Heart right ventricle (tissue), 16 donors: Measurements from ENCODE around the gene GTF3C1. TPM values are rescaled to one million over a fixed set of nuclear protein-coding genes. Genes with fewer than 3 reads are reported as not detected.

Experiments
- ATAC-seq, 8 donors: fragments of 200-7000 bp; cut with Tn5 transposase; one replicate each; pipeline ENCODE4 v1.9.1; 2020; ENCODE audit warnings: mild to moderate bottlenecking in 8 of 8, moderate library complexity in 8 of 8, moderate number of reproducible peaks in 1 of 8
- DNase-seq, 2 donors: peaks; one replicate each; pipeline ENCODE4 v3.0.0-alpha.2; 2020
- H3K27ac ChIP-seq, 10 donors: fragments of 200-600 bp; sonication (generic) in 2 of 10; one replicate each; pipeline versions ENCODE4 v1.5.0 to v1.8.0; 2020 to 2022; ENCODE audit warnings: mild to moderate bottlenecking in 3 of 10
- H3K27me3 ChIP-seq, 7 donors: fragments of 200-600 bp; one replicate each; pipeline ENCODE4 v1.8.0; 2021 to 2022; ENCODE audit warnings: mild to moderate bottlenecking in 2 of 7
- H3K36me3 ChIP-seq, 9 donors: fragments of 200-600 bp; sonication (generic) in 1 of 9; one replicate each; pipeline versions ENCODE4 v1.5.0 to v1.8.0; 2020 to 2022; ENCODE audit warnings: mild to moderate bottlenecking in 2 of 9
- H3K4me1 ChIP-seq, 9 donors: fragments of 200-600 bp; sonication (generic) in 1 of 9; one replicate each; pipeline versions ENCODE4 v1.5.0 to v1.8.0; 2020 to 2022; ENCODE audit warnings: mild to moderate bottlenecking in 4 of 9
- H3K4me3 ChIP-seq, 10 donors: fragments of 200-600 bp; sonication (generic) in 2 of 10; one replicate each; pipeline versions ENCODE4 v1.5.0 to v1.8.0; 2020 to 2022; ENCODE audit warnings: mild to moderate bottlenecking in 7 of 10, moderate library complexity in 2 of 10
- H3K9me3 ChIP-seq, 11 donors: fragments of 200-600 bp in 10 of 11; sonication (generic) in 2 of 11; one replicate each; pipeline versions ENCODE4 v1.5.0 to v1.8.0; 2013 to 2022; ENCODE audit warnings: mild to moderate bottlenecking in 2 of 11, control low read depth in 1 of 11, moderate library complexity in 1 of 11
- CTCF ChIP-seq, 9 donors: fragments of 200-600 bp; sonication (generic) in 2 of 9; IDR thresholded peaks; one replicate each; pipeline versions ENCODE4 v1.5.0 to v1.8.0; 2021 to 2022; ENCODE audit warnings: antibody characterized with exemption in 9 of 9, mild to moderate bottlenecking in 5 of 9, moderate library complexity in 1 of 9
- WGBS, 2 donors: extraction: QIAGEN DNeasy Blood & Tissue Kit; methylation state at CpG; one replicate each; pipeline ENCODE4 v1.1.7; 2013; ENCODE audit warnings: inconsistent platforms in 1 of 2; 5-methylcytosine and 5-hydroxymethylcytosine counted together
- intact Hi-C, 10 donors: fragments of 100-400 bp; cut with DNase I; formaldehyde crosslinking; loops; one replicate each; pipeline versions ENCODE4 v1.11.1 to v1.14.2; 2022
- polyA plus RNA-seq, 2 donors: library from polyadenylated mRNA; stranded (reverse); fragments of 200-250 nt; gene quantifications; one replicate each; pipeline ENCODE4 v1.2.3, GENCODE V29; 2013
- total RNA-seq, 10 donors: library from RNA; stranded (reverse); fragmentation: NEBNext Ultra II Directional in 3 of 10; extraction: Animal tissue kit (Norgen Biotek cat#: 25700) in 3 of 10; gene quantifications; one replicate each; pipeline versions ENCODE4 v1.2.1 to v1.2.4, GENCODE V29; 2021 to 2023
- donor health status: Arrhythmogenic right ventricular cardiomyopathy.
- donor health status: ischemic (EF 13 %, LVEDD 7.1; RV severe dilation, severe dysfunction).
- donor health status: healthy with polysubstance abuse.
- donor health status: DM: no; HTN: yes; CAD: no.
- donor health status: DM: no; HTN: no; CAD: no.
- donor health status: ischemic (EF 25% LVEDD 6.9; RV normal size, moderate dysfunction).
- donor health status: ischemic (EF 25% LVEDD 5.7; RV mildly dilated, moderate dysfunction).
- donor health status: healthy.
- donor health status: DM: yes; HTN: yes; CAD: no.
- donor health status: Ischemic cardiomyopathy.
- donor health status: ischemic (EF 35%, LVEDD 5.7; RV mildly dilated, moderate dysfunction).
- donor health status: nonischemic (EF 11% LVEDD 7.7; RV severe dilation, severe dysfunction).
- donor health status: DM: yes; HTN: yes; CAD: no.
- donor health status: PGD.
- donor health status: ischemic (EF 29% LVEDD 5.4; RV normal size, mild dysfunction).
- donor health status: nonischemic (EF 23%, LVEDD 6.1; RV moderate dilation, normal function).

The GTF3C1 gene
- total and polyA plus RNA-seq, 12 donors: 48.1 to 133 (median 62.8) TPM

DNA sequence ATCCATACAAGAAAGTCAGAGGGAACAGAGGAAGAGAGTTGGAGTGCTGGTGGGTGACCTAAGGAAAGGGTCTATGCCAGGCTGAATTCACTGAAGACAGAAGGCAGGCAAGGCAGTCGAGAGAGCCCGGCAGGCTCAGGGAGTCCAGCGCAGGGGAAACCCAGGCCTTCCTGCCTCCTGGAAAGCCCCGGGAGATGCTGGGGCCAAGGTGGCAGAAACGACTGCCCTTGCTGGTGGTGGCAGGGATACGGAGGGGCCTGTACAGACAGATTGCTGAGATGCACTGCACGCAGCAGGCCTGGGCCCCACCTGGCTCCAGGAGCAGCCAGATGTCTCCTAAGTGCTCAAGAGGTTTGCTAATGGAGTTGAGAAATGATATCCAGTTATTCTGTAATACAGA lies 59.8 kb downstream of the GTF3C1 start:
- DNase-seq (no peak), ATAC-seq (no peak)
- no peaks in the 10 kb centered on the region for H3K9me3 ChIP-seq
- no peaks in the 10 kb centered on the region for H3K27me3 ChIP-seq
- intact Hi-C loops: no loop called here
- H3K36me3 ChIP-seq: peaks cover 7 to 100% (median 96%) of the 10 kb centered on the region in 9 donors
- WGBS, 2 donors: 89 to 96% methylated on average over 7 of the region's 7 CpGs
- TF ChIP-seq CTCF (IDR thresholded peaks at IDR 0.05): no peak
- no peak overlapping the region for H3K27ac ChIP-seq
- peaks cover 0 to 13% (median 0%) of the 10 kb centered on the region in 9 donors for H3K4me1 ChIP-seq
- H3K4me3 ChIP-seq: no peak overlapping the region

GRCh38 chr16:27489421-27489820 lies 60.3 kb downstream of the GTF3C1 start:
- Histone ChIP-seq H3K4me1 (peaks cover 0 to 13% (median 0%) of the 10 kb centered on the region in 9 donors), H3K9me3 (no peaks in the 10 kb centered on the region), H3K27ac (no peak overlapping the region), H3K27me3 (no peaks in the 10 kb centered on the region), H3K4me3 (no peak overlapping the region), H3K36me3 (peaks cover 7 to 100% (median 96%) of the 10 kb centered on the region in 9 donors)
- ATAC-seq (no peak), DNase-seq (no peak)
- no peak for TF ChIP-seq CTCF (IDR thresholded peaks at IDR 0.05)
- 96% methylated on average over 21 of the region's 21 CpGs for WGBS, 2 donors
- intact Hi-C loops: no loop called here

DNA sequence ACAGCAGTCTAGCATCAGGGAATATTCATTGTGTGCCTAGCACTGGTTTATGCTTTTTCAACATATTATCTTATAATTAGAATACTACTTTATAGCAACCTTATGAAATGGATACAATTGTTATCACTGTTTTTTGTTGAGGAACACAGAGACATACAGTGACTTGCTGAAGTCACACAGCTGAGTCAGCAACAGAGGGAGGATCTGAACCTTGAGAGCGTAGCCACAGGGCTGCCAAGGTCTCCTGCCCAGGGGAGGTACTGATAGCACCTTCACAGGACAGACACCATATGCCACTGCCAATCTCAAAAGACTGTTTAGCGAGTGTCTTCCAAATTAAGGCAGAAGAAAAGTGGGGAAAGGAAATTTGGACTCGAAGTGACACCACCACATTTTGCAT lies 63.0 kb downstream of the GTF3C1 start:
- DNase-seq: no peak
- Histone ChIP-seq H3K4me1 (no peaks in the 10 kb centered on the region), H3K27ac (no peak overlapping the region), H3K4me3 (no peak overlapping the region), H3K9me3 (no peaks in the 10 kb centered on the region), H3K27me3 (no peaks in the 10 kb centered on the region), H3K36me3 (peaks cover 9 to 100% (median 97%) of the 10 kb centered on the region in 9 donors)
- 94 to 99% methylated on average over 3 of the region's 3 CpGs for WGBS, 2 donors
- TF ChIP-seq CTCF (IDR thresholded peaks at IDR 0.05): no peak
- no peak for ATAC-seq
- intact Hi-C loops: no loop called here

GRCh38 chr16:27486344-27486743 lies 63.4 kb downstream of the GTF3C1 start:
- Histone ChIP-seq H3K4me3 (no peak overlapping the region), H3K4me1 (no peaks in the 10 kb centered on the region), H3K9me3 (no peaks in the 10 kb centered on the region), H3K27ac (no peak overlapping the region), H3K27me3 (no peaks in the 10 kb centered on the region), H3K36me3 (peaks cover 9 to 100% (median 98%) of the 10 kb centered on the region in 9 donors)
- ATAC-seq (no peak), DNase-seq (no peak)
- intact Hi-C loops: no loop called here
- TF ChIP-seq CTCF (IDR thresholded peaks at IDR 0.05): no peak
- WGBS, 2 donors: 89 to 90% methylated on average over 8 of the region's 8 CpGs
